IMR-90 (cell line): ENCODE measurements around the gene KCNMB2. TPM values are rescaled to one million over a fixed set of nuclear protein-coding genes. Genes with fewer than 3 reads are reported as not detected.

ENCODE experiments used
- ATAC-seq: fragments of 200-7000 bp; cut with Tn5 transposase; 2 replicates; pipeline ENCODE4 v1.9.1; 2020; ENCODE audit warnings: low read depth, mild to moderate bottlenecking, moderate library complexity
- BruUV-seq: library from RNA; stranded (reverse); fragments of 400-500 nt; replicated peaks from 2 replicates; lab custom pipeline; 2021; lab: Mats Ljungman, UMichigan
- CTCF ChIA-PET: fragments of 300-600 bp; formaldehyde crosslinking; extraction: SDS; loops from one replicate; lab custom pipeline; 2021; ENCODE audit warnings: antibody characterized with exemption; lab: Yijun Ruan, JAX
- POLR2A ChIA-PET: fragments of 300-600 bp; sonication (Branson Sonifier 250); formaldehyde crosslinking; loops from one replicate; lab custom pipeline; 2022; ENCODE audit warnings: antibody characterized with exemption; ENCODE audit not compliant: unreplicated experiment; lab: Charles Lee
- DNase-seq: peaks from one replicate; pipeline ENCODE4 v3.0.0; 2013
- H2AFZ ChIP-seq: replicated peaks from 2 replicates; pipeline ENCODE3; 2013; ENCODE audit warnings: low read length, mild to moderate bottlenecking; ENCODE audit not compliant: poor library complexity
- H2AK5ac ChIP-seq: 2 replicates; pipeline ENCODE4 v1.6.1; 2013; ENCODE audit warnings: low read depth, low read length, inconsistent platforms
- H2AK9ac ChIP-seq: replicated peaks from 2 replicates; pipeline ENCODE3; 2013; ENCODE audit warnings: mild to moderate bottlenecking, low read depth, low read length, moderate library complexity; ENCODE audit not compliant: poor library complexity
- H2BK120ac ChIP-seq: 2 replicates; pipeline ENCODE4 v1.6.1; 2013; ENCODE audit warnings: low read depth, low read length, inconsistent platforms
- H2BK15ac ChIP-seq: 3 replicates; pipeline ENCODE4 v1.6.1; 2013; ENCODE audit warnings: low read depth, low read length, inconsistent platforms
- H2BK20ac ChIP-seq: 2 replicates; pipeline ENCODE4 v1.6.1; 2013; ENCODE audit warnings: low read depth, mild to moderate bottlenecking, inconsistent platforms, low read length, moderate library complexity
- H2BK5ac ChIP-seq: 2 replicates; pipeline ENCODE4 v1.6.1; 2013; ENCODE audit warnings: mild to moderate bottlenecking, low read depth, low read length, inconsistent platforms; ENCODE audit not compliant: poor library complexity, severe bottlenecking
- H3K14ac ChIP-seq: replicated peaks from 2 replicates; pipeline ENCODE4 v1.6.1; 2013; ENCODE audit warnings: low read depth, low read length, inconsistent platforms
- H3K18ac ChIP-seq: 2 replicates; pipeline ENCODE4 v1.6.1; 2013; ENCODE audit warnings: low read depth, low read length, control low read depth
- H3K23ac ChIP-seq: 2 replicates; pipeline ENCODE4 v1.6.1; 2013; ENCODE audit warnings: low read depth, low read length, inconsistent platforms
- H3K27ac ChIP-seq: 2 replicates; pipeline ENCODE4 v1.5.1; 2013; ENCODE audit warnings: mild to moderate bottlenecking, control low read depth, low read length; ENCODE audit not compliant: insufficient read depth
- H3K27me3 ChIP-seq: 2 replicates; pipeline ENCODE4 v1.6.1; 2013; ENCODE audit warnings: low read length; ENCODE audit not compliant: control insufficient read depth, insufficient read depth
- H3K36me3 ChIP-seq: 2 replicates; pipeline ENCODE4 v1.6.1; 2013; ENCODE audit warnings: low read length, mixed read lengths; ENCODE audit not compliant: control insufficient read depth, insufficient read depth
- H3K4ac ChIP-seq: 2 replicates; pipeline ENCODE4 v1.6.1; 2013; ENCODE audit warnings: low read depth, low read length, inconsistent platforms
- H3K4me1 ChIP-seq: 2 replicates; pipeline ENCODE4 v1.6.1; 2013; ENCODE audit warnings: low read length, mixed read lengths; ENCODE audit not compliant: control insufficient read depth, insufficient read depth
- H3K4me2 ChIP-seq: 2 replicates; pipeline ENCODE4 v1.6.1; 2013; ENCODE audit warnings: low read depth, mild to moderate bottlenecking, control low read depth, low read length, moderate library complexity
- H3K4me3 ChIP-seq: 2 replicates; pipeline ENCODE4 v1.5.1; 2013; ENCODE audit warnings: low read depth, mild to moderate bottlenecking, control low read depth, low read length, moderate library complexity; ENCODE audit not compliant: insufficient read depth
- H3K56ac ChIP-seq: 2 replicates; pipeline ENCODE4 v1.6.1; 2013; ENCODE audit warnings: low read length, inconsistent platforms; ENCODE audit not compliant: insufficient read depth; ENCODE audit errors: extremely low read depth
- H3K79me1 ChIP-seq, 2 experiments: 2 replicates each; pipeline ENCODE4 v1.6.1; 2013; ENCODE audit warnings: low read length in 2 of 2, inconsistent platforms in 1 of 2, low read depth in 1 of 2
- H3K9ac ChIP-seq: 2 replicates; pipeline ENCODE4 v1.6.1; 2013; ENCODE audit warnings: low read depth, low read length, control low read depth
- H3K9me1 ChIP-seq: 2 replicates; pipeline ENCODE4 v1.6.1; 2013; ENCODE audit warnings: low read length, inconsistent platforms; ENCODE audit not compliant: insufficient read depth
- H3K9me3 ChIP-seq: 2 replicates; pipeline ENCODE4 v1.6.1; 2013; ENCODE audit warnings: low read length; ENCODE audit not compliant: control insufficient read depth, insufficient read depth
- H4K20me1 ChIP-seq: 2 replicates; pipeline ENCODE4 v1.6.1; 2013; ENCODE audit warnings: low read length, inconsistent platforms; ENCODE audit not compliant: insufficient read depth
- H4K5ac ChIP-seq: 2 replicates; pipeline ENCODE4 v1.6.1; 2013; ENCODE audit warnings: mild to moderate bottlenecking, low read depth, low read length, control low read depth
- H4K8ac ChIP-seq, 2 experiments: 2 replicates each; pipeline ENCODE4 v1.6.1; 2013; ENCODE audit warnings: low read depth in 2 of 2, low read length in 2 of 2, control low read depth in 1 of 2, inconsistent platforms in 1 of 2
- H4K91ac ChIP-seq: 2 replicates; pipeline ENCODE4 v1.6.1; 2013; ENCODE audit warnings: low read depth, low read length, inconsistent platforms; ENCODE audit not compliant: insufficient read depth
- CEBPB ChIP-seq: IDR thresholded peaks from 2 replicates; pipeline ENCODE4 v1.6.1; 2012; ENCODE audit warnings: low read depth, low read length, improper control_type of control experiment
- CHD1 ChIP-seq: IDR thresholded peaks from 2 replicates; pipeline ENCODE4 v1.6.1; 2012; ENCODE audit warnings: low read depth, low read length, improper control_type of control experiment
- FOS ChIP-seq: fragments of 150-350 bp; IDR thresholded peaks from 2 replicates; pipeline ENCODE4 v1.6.1; 2016; ENCODE audit warnings: low read depth, low read length
- MAFK ChIP-seq: IDR thresholded peaks from 2 replicates; pipeline ENCODE4 v1.6.1; 2012; ENCODE audit warnings: low read depth, low read length, improper control_type of control experiment
- MAZ ChIP-seq: IDR thresholded peaks from 2 replicates; pipeline ENCODE4 v1.6.1; 2012; ENCODE audit warnings: low read depth, mild to moderate bottlenecking, low read length, improper control_type of control experiment, moderate library complexity, borderline replicate concordance
- MXI1 ChIP-seq: IDR thresholded peaks from 2 replicates; pipeline ENCODE4 v1.6.1; 2012; ENCODE audit warnings: low read depth, mild to moderate bottlenecking, low read length, moderate library complexity, borderline replicate concordance
- NFE2L2 ChIP-seq: fragments of 150-350 bp; IDR thresholded peaks from 2 replicates; pipeline ENCODE4 v1.6.1; 2016; ENCODE audit warnings: low read depth, mild to moderate bottlenecking, low read length
- POLR2A ChIP-seq: IDR thresholded peaks from 2 replicates; pipeline ENCODE4 v1.6.1; 2012; ENCODE audit warnings: mild to moderate bottlenecking, low read depth, low read length
- RAD21 ChIP-seq: IDR thresholded peaks from 2 replicates; pipeline ENCODE4 v1.6.1; 2012; ENCODE audit warnings: low read length, improper control_type of control experiment
- RCOR1 ChIP-seq: IDR thresholded peaks from 2 replicates; pipeline ENCODE4 v1.6.1; 2012; ENCODE audit warnings: mild to moderate bottlenecking, low read length, improper control_type of control experiment; ENCODE audit not compliant: insufficient replicate concordance
- RFX5 ChIP-seq: IDR thresholded peaks from 2 replicates; pipeline ENCODE4 v1.8.0; 2012; ENCODE audit warnings: low read depth, mild to moderate bottlenecking, low read length, moderate library complexity
- SMC3 ChIP-seq: fragments of 150-350 bp; IDR thresholded peaks from 2 replicates; pipeline ENCODE4 v1.6.1; 2016; ENCODE audit warnings: low read depth, mild to moderate bottlenecking, antibody characterized with exemption, low read length, moderate library complexity
- USF2 ChIP-seq: fragments of 150-350 bp; IDR thresholded peaks from 2 replicates; pipeline ENCODE4 v1.6.1; 2017; ENCODE audit warnings: mild to moderate bottlenecking, antibody characterized with exemption, low read length, low read depth
- WGBS, 2 experiments: methylation state at CpG; one replicate each; pipeline versions ENCODE4 v1.1.5 to v1.1.7; 2013; ENCODE audit warnings: missing lambda C conversion rate in 2 of 2; ENCODE audit not compliant: insufficient read length in 1 of 2; ENCODE audit errors: extremely low coverage in 2 of 2; 5-methylcytosine and 5-hydroxymethylcytosine counted together
- dilution Hi-C: fragments of 300-500 bp; cut with HindIII; formaldehyde crosslinking; loops from one replicate; pipeline ENCODE4 v1.14.3; 2018; ENCODE audit warnings: low sequenced_read_pairs; ENCODE audit not compliant: unreplicated experiment
- in situ Hi-C: fragments of 300-500 bp; cut with MboI; formaldehyde crosslinking; loops from 3 replicates; pipeline ENCODE4 v1.14.3; 2019; ENCODE audit warnings: low sequenced_read_pairs, inconsistent platforms, mixed read lengths
- intact Hi-C: fragments of 100-400 bp; cut with micrococcal nuclease; formaldehyde crosslinking; loops from 2 replicates; pipeline ENCODE4 v1.10.0; 2022
- polyA plus RNA-seq, 3 experiments: library from polyadenylated mRNA; depleted of rRNA; stranded (reverse); fragments of >200 nt; gene quantifications; 2 replicates each; pipeline ENCODE4 v1.2.3, GENCODE V29; 2012; ENCODE audit warnings: low replicate concordance in 1 of 3
- total RNA-seq: library from RNA; depleted of rRNA; stranded (reverse); fragments of >200 nt; gene quantifications from 2 replicates; pipeline ENCODE4 v1.2.3, GENCODE V29; 2012
- TF ChIP-seq, protein P1 (sequence below): fragments of 150-350 bp; IDR thresholded peaks from 2 replicates; pipeline ENCODE4 v1.6.1; 2016; ENCODE audit warnings: low read depth, mild to moderate bottlenecking, low read length, moderate library complexity, borderline replicate concordance

KCNMB2 gene
- total and polyA plus RNA-seq, 2 of the 4 experiments (the other 2 are of a cell fraction) = not detected

GRCh38 chr3:178685591-178685906, 149.3 kb downstream of the KCNMB2 start:
- Histone ChIP-seq H3K14ac (no peak overlapping the region), H3K9ac (no peak overlapping the region), H3K56ac (no peak overlapping the region), H3K79me1 (no peaks in the 10 kb centered on the region), H2AFZ (no peak overlapping the region), H3K9me3 (no peaks in the 10 kb centered on the region), H4K91ac (no peak overlapping the region), H3K27me3 (no peaks in the 10 kb centered on the region), H2BK120ac (no peak overlapping the region), H4K8ac (no peak overlapping the region), H2BK5ac (no peak overlapping the region), H3K4me3 (no peak overlapping the region), H3K18ac (no peak overlapping the region), H3K4ac (no peak overlapping the region), H3K9me1 (no peaks in the 10 kb centered on the region), H2BK20ac (no peak overlapping the region), H3K4me1 (no peaks in the 10 kb centered on the region), H3K4me2 (no peak overlapping the region), H4K20me1 (no peaks in the 10 kb centered on the region), H2BK15ac (no peak overlapping the region), H3K36me3 (no peaks in the 10 kb centered on the region), H3K27ac (no peak overlapping the region), H4K5ac (no peak overlapping the region), H2AK9ac (no peak overlapping the region), H3K23ac (no peak overlapping the region), H2AK5ac (no peak overlapping the region)
- dilution Hi-C loops = no loop called here
- TF ChIP-seq SMC3 (no peak), NFE2L2 (no peak), MXI1 (no peak), FOS (no peak), USF2 (no peak), MAZ (no peak), RCOR1 (no peak), POLR2A (no peak), CEBPB (no peak), CHD1 (no peak), MAFK (no peak), RFX5 (no peak), RAD21 (no peak)
- TF ChIP-seq, protein P1, sequence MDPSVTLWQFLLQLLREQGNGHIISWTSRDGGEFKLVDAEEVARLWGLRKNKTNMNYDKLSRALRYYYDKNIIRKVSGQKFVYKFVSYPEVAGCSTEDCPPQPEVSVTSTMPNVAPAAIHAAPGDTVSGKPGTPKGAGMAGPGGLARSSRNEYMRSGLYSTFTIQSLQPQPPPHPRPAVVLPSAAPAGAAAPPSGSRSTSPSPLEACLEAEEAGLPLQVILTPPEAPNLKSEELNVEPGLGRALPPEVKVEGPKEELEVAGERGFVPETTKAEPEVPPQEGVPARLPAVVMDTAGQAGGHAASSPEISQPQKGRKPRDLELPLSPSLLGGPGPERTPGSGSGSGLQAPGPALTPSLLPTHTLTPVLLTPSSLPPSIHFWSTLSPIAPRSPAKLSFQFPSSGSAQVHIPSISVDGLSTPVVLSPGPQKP = no peak
- DNase-seq (no peak), ATAC-seq (no peak)
- ChIA-PET POLR2A (no interaction called here), CTCF (no interaction called here)
- WGBS, 2 experiments = no CpG with 5 or more reads among the region's 3 CpGs
- in situ Hi-C loops = no loop called here
- intact Hi-C loops = no loop called here
- no TSS peak for BruUV-seq
